ENCODE results near the gene UNC119.
"Not testable (repeated sequence)": the region's sequence is repeated elsewhere in the genome, so short reads cannot be mapped to it uniquely, and the experiment has no call there.

The UNC119 gene

GRCh38 chr17:28527859-28528258 is 24.6 kb downstream of the UNC119 start:
- H3K4me3 ChIP-seq (replicated peaks; ENCODE audit: low read depth, low read length): no peak overlapping the region
- TF ChIP-seq CTCF (IDR thresholded peaks at IDR 0.05; ENCODE audit: low read length, missing control alignments): no peak
- DNase-seq (ENCODE audit: low read depth): no peak

- no peak overlapping the region for H3K4me3 ChIP-seq (replicated peaks; ENCODE audit: low read depth, low read length)
- TF ChIP-seq CTCF (IDR thresholded peaks at IDR 0.05; ENCODE audit: low read length, missing control alignments): no peak
- no peak for DNase-seq (ENCODE audit: low read depth)
Observed at GRCh38 chr17:28527181-28527681, 25.2 kb downstream of the UNC119 start.

- no peak overlapping the region for H3K4me3 ChIP-seq (replicated peaks; ENCODE audit: low read depth, low read length)
- no peak for TF ChIP-seq CTCF (IDR thresholded peaks at IDR 0.05; ENCODE audit: low read length, missing control alignments)
- no peak for DNase-seq (ENCODE audit: low read depth)
Observed at GRCh38 chr17:28526381-28526780, 26.0 kb downstream of the UNC119 start.

- TF ChIP-seq CTCF (IDR thresholded peaks at IDR 0.05; ENCODE audit: low read length, missing control alignments): no peak
- H3K4me3 ChIP-seq (replicated peaks; ENCODE audit: low read depth, low read length): no peak overlapping the region
- DNase-seq (ENCODE audit: low read depth): peak; percentile 57
Observed at GRCh38 chr17:28524476-28525424, 27.7 kb downstream of the UNC119 start.

GRCh38 chr17:28523876-28524275 is 28.5 kb downstream of the UNC119 start:
- no peak overlapping the region for H3K4me3 ChIP-seq (replicated peaks; ENCODE audit: low read depth, low read length)
- TF ChIP-seq CTCF (IDR thresholded peaks at IDR 0.05; ENCODE audit: low read length, missing control alignments): no peak
- DNase-seq (ENCODE audit: low read depth): no peak

- DNase-seq (ENCODE audit: low read depth): no peak
- no peak for TF ChIP-seq CTCF (IDR thresholded peaks at IDR 0.05; ENCODE audit: low read length, missing control alignments)
- H3K4me3 ChIP-seq (replicated peaks; ENCODE audit: low read depth, low read length): no peak overlapping the region
Observed at GRCh38 chr17:28523186-28523585, 29.2 kb downstream of the UNC119 start.

GRCh38 chr17:28522281-28522680 is 30.1 kb downstream of the UNC119 start:
- not testable (repeated sequence) for H3K4me3 ChIP-seq (replicated peaks; ENCODE audit: low read depth, low read length); DNase-seq (ENCODE audit: low read depth)

Measured in fibroblast of pulmonary artery (primary cell).